IPS-18a (cell line): ENCODE data around the gene USP35.

Experiments used
- H3K27ac ChIP-seq: one replicate; pipeline ENCODE4 v1.5.1; 2013; ENCODE audit warnings: low read length
- H3K27me3 ChIP-seq: one replicate; pipeline ENCODE4 v1.6.1; 2013; ENCODE audit warnings: mild to moderate bottlenecking, low read length; ENCODE audit not compliant: control insufficient read depth, insufficient read depth
- H3K36me3 ChIP-seq: one replicate; pipeline ENCODE4 v1.6.1; 2013; ENCODE audit warnings: low read depth, low read length; ENCODE audit not compliant: control insufficient read depth
- H3K4me1 ChIP-seq: one replicate; pipeline ENCODE4 v1.6.1; 2013; ENCODE audit warnings: low read depth, low read length; ENCODE audit not compliant: control insufficient read depth
- H3K4me3 ChIP-seq: one replicate; pipeline ENCODE4 v1.5.1; 2013; ENCODE audit warnings: low read length
- H3K9ac ChIP-seq: one replicate; pipeline ENCODE4 v1.6.1; 2013; ENCODE audit warnings: mild to moderate bottlenecking, low read length, moderate library complexity
- H3K9me3 ChIP-seq: one replicate; pipeline ENCODE4 v1.6.1; 2013; ENCODE audit warnings: low read depth, low read length; ENCODE audit not compliant: control insufficient read depth

USP35 gene

DNA sequence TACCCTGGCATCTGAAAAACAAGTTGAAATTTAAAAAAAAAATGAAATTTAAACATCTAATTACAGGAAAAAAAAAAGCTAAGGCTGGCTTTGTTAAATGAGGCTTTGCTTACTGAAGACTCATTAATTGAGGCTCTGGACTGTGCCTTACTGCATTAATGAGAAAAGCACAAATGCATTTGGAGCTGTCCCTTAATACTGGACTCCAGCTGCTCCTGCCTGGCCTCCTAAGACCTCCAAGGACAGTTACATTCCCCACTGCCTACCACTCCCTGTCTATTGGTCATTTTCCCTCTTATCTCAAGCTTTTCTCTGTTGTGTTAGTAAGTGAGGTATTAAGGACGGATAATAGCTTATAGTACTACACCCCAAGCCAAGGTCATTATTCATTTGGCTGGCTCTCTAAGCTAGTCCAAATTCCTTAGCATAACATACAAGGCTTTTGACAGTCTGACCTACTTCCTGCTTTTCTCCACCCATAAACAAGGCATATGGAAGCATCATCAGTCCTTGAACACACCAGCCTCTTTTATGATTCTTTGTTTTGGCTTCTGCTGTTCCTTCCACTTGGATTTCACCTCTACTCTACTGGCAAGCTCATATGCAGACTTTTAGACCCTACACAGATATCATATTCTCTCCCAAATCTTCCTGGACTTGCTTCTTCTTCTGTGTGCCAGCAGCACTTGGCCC, 62.5 kb downstream of the USP35 start:
- H3K9me3 ChIP-seq, result no peaks in the 10 kb centered on the region
- H3K36me3 ChIP-seq, result no peaks in the 10 kb centered on the region
- H3K4me3 ChIP-seq, result no peak overlapping the region
- no peaks in the 10 kb centered on the region for H3K4me1 ChIP-seq
- H3K9ac ChIP-seq, result no peak overlapping the region
- no peak overlapping the region for H3K27ac ChIP-seq
- no peaks in the 10 kb centered on the region for H3K27me3 ChIP-seq

GRCh38 chr11:78253797-78254196, 65.1 kb downstream of the USP35 start:
- Histone ChIP-seq H3K4me3 (no peak overlapping the region), H3K4me1 (no peaks in the 10 kb centered on the region), H3K9me3 (no peaks in the 10 kb centered on the region), H3K27me3 (no peaks in the 10 kb centered on the region), H3K36me3 (no peaks in the 10 kb centered on the region), H3K9ac (no peak overlapping the region), H3K27ac (no peak overlapping the region)

- Histone ChIP-seq H3K4me3 (no peak overlapping the region), H3K27ac (no peak overlapping the region), H3K27me3 (no peaks in the 10 kb centered on the region), H3K36me3 (no peaks in the 10 kb centered on the region), H3K9ac (no peak overlapping the region), H3K9me3 (no peaks in the 10 kb centered on the region), H3K4me1 (no peaks in the 10 kb centered on the region)
These were observed 65.5 kb downstream of the USP35 start for GRCh38 chr11:78254268-78254667.

GRCh38 chr11:78255919-78256318, 67.2 kb downstream of the USP35 start:
- H3K4me3 ChIP-seq, result no peak overlapping the region
- H3K9ac ChIP-seq, result no peak overlapping the region
- no peak overlapping the region for H3K27ac ChIP-seq
- no peaks in the 10 kb centered on the region for H3K27me3 ChIP-seq
- H3K36me3 ChIP-seq, result no peaks in the 10 kb centered on the region
- no peaks in the 10 kb centered on the region for H3K4me1 ChIP-seq
- H3K9me3 ChIP-seq, result no peaks in the 10 kb centered on the region

DNA sequence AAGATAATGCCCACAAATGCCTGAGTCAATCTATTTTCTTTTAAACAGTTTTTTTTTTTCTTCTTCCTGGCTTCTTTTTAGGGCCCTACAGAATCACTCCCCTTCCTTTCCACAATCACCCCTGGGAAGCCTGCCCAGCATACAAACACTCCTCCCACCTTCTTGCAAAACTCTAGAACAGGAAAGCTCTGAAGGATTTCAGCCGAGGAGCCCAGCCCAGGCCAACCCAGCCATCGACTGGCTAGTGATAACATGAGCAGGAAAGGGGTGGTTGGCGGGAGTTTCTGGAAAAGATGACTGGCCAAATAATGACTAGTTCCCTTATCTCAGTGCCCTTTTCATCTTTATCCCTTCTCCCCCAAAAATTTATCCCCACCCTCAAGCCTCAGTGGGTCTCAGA, 68.2 kb downstream of the USP35 start:
- Histone ChIP-seq H3K9ac (no peak overlapping the region), H3K27me3 (no peaks in the 10 kb centered on the region), H3K36me3 (no peaks in the 10 kb centered on the region), H3K9me3 (no peaks in the 10 kb centered on the region), H3K27ac (no peak overlapping the region), H3K4me1 (no peaks in the 10 kb centered on the region), H3K4me3 (no peak overlapping the region)

GRCh38 chr11:78257654-78258053, 68.9 kb downstream of the USP35 start:
- no peak overlapping the region for H3K4me3 ChIP-seq
- H3K4me1 ChIP-seq, result no peaks in the 10 kb centered on the region
- no peak overlapping the region for H3K27ac ChIP-seq
- H3K36me3 ChIP-seq, result no peaks in the 10 kb centered on the region
- H3K27me3 ChIP-seq, result no peaks in the 10 kb centered on the region
- no peak overlapping the region for H3K9ac ChIP-seq
- H3K9me3 ChIP-seq, result no peaks in the 10 kb centered on the region

DNA sequence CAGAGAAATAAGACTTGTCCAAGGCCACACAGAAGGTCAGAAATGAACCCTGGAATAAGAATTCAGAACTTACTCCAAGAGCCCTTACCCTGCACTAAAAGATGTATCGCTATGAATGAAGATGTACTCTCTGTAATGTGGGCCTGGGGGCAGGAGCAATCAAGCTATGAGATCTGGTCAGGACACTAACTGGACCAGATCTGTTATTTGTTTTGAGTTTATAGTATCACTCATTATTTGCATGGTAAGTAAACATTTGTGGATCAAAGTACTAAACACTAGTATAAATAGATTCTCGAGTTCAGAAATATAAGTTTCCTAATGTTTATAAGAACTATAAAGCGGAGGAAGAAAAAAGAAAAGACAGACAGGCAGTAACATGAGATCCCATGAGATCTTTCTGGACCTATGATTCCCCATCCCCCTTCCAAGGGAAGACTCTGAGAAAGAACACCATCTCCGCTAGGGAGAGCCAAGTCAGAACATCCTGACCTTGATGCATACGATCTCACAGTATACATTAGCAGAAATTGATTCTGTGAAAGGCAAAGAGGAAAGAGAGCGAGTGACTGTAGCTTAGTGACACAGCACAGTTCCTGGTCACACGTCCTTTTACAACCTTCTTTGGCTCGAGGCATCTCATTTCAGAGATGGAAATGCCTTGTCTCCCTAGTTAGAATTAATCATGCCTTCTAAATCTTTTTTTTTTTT, 71.2 kb downstream of the USP35 start:
- Histone ChIP-seq H3K4me1 (no peaks in the 10 kb centered on the region), H3K4me3 (no peak overlapping the region), H3K36me3 (no peaks in the 10 kb centered on the region), H3K9me3 (no peaks in the 10 kb centered on the region), H3K27me3 (no peaks in the 10 kb centered on the region), H3K27ac (no peak overlapping the region), H3K9ac (no peak overlapping the region)

DNA sequence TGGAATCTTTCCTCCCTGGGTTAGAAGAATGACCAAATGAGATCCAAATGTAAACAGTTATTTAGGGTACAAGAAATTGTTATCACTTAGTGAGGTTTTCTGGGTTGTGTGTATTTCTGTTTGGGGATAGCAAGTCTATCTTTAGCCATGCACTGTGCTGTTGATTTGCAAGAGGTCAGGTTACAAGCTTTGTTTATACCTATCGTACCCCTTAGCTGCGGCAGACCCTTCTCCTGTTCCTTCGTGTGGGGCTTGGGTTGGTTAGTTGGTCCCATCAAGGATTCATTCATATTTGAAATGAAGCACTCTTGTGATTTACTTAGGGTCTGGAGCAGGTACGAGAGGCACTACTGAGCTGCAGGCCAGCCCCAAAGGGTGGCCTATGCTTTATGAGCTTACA, 72.6 kb downstream of the USP35 start:
- no peak overlapping the region for H3K4me3 ChIP-seq
- H3K9me3 ChIP-seq, result no peaks in the 10 kb centered on the region
- H3K27ac ChIP-seq, result no peak overlapping the region
- H3K9ac ChIP-seq, result no peak overlapping the region
- H3K36me3 ChIP-seq, result no peaks in the 10 kb centered on the region
- H3K27me3 ChIP-seq, result no peaks in the 10 kb centered on the region
- H3K4me1 ChIP-seq, result no peaks in the 10 kb centered on the region

- no peaks in the 10 kb centered on the region for H3K36me3 ChIP-seq
- no peaks in the 10 kb centered on the region for H3K9me3 ChIP-seq
- no peaks in the 10 kb centered on the region for H3K4me1 ChIP-seq
- H3K27me3 ChIP-seq, result no peaks in the 10 kb centered on the region
- H3K4me3 ChIP-seq, result no peak overlapping the region
- H3K9ac ChIP-seq, result no peak overlapping the region
- no peak overlapping the region for H3K27ac ChIP-seq
These were observed 73.1 kb downstream of the USP35 start for GRCh38 chr11:78261828-78262227.

DNA sequence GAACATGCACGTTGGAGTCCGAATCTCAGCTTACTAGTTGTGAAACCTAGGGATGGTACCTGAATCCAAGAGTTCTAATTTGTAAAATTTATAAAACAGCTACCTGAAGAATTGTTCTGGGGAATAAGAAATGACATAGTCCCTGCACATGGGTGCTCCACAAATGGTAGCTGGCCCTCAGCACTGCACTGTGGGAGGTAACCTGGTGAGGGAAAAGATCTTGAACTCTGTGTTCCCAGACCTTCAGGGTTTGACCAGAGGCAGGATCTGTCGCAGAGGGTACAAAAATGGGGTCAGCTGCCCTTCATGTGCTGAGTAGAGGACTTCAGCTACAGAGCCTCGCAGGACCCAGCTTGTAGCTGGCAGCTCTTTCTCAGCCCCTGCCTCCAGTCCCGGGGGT, 73.5 kb downstream of the USP35 start:
- Histone ChIP-seq H3K4me3 (no peak overlapping the region), H3K27me3 (no peaks in the 10 kb centered on the region), H3K27ac (no peak overlapping the region), H3K36me3 (no peaks in the 10 kb centered on the region), H3K4me1 (no peaks in the 10 kb centered on the region), H3K9ac (no peak overlapping the region), H3K9me3 (no peaks in the 10 kb centered on the region)

GRCh38 chr11:78262691-78263090, 74.0 kb downstream of the USP35 start:
- no peaks in the 10 kb centered on the region for H3K36me3 ChIP-seq
- H3K27ac ChIP-seq, result no peak overlapping the region
- no peaks in the 10 kb centered on the region for H3K4me1 ChIP-seq
- no peak overlapping the region for H3K9ac ChIP-seq
- no peaks in the 10 kb centered on the region for H3K27me3 ChIP-seq
- no peaks in the 10 kb centered on the region for H3K9me3 ChIP-seq
- no peak overlapping the region for H3K4me3 ChIP-seq
